Psoas muscle (tissue), 8 donors: Measurements from ENCODE around the gene CACNA2D1. TPM values are rescaled to one million over a fixed set of nuclear protein-coding genes. Genes with fewer than 3 reads are reported as not detected.

ENCODE experiments used
- ATAC-seq, 4 donors: fragments of 200-7000 bp; cut with Tn5 transposase; one replicate each; pipeline ENCODE4 v1.9.1; 2020; ENCODE audit warnings: moderate library complexity in 3 of 4, mild to moderate bottlenecking in 2 of 4
- DNase-seq, 2 donors: peaks; one replicate each; pipeline ENCODE4 v3.0.0-alpha.2; 2020
- H3K27ac ChIP-seq: fragments of 200-600 bp; one replicate; pipeline ENCODE4 v1.8.0; 2022
- H3K27me3 ChIP-seq, 3 donors: fragments of 200-600 bp in 1 of 3; one replicate each; pipeline versions ENCODE4 v1.6.1 to v1.8.0; 2013 to 2022; ENCODE audit warnings: low read length in 2 of 3, mild to moderate bottlenecking in 2 of 3, moderate library complexity in 1 of 3; ENCODE audit not compliant: insufficient read depth in 3 of 3
- H3K36me3 ChIP-seq, 2 donors: fragments of 200-600 bp in 1 of 2; one replicate each; pipeline versions ENCODE4 v1.6.1 to v1.8.0; 2013 to 2022; ENCODE audit warnings: low read depth in 1 of 2, mild to moderate bottlenecking in 1 of 2, moderate library complexity in 1 of 2; ENCODE audit not compliant: insufficient read depth in 1 of 2
- H3K4me1 ChIP-seq: fragments of 200-600 bp; one replicate; pipeline ENCODE4 v1.8.0; 2022
- H3K4me3 ChIP-seq: fragments of 200-600 bp; one replicate; pipeline ENCODE4 v1.8.0; 2022; ENCODE audit warnings: mild to moderate bottlenecking
- H3K9me3 ChIP-seq: fragments of 200-600 bp; one replicate; pipeline ENCODE4 v1.8.0; 2022
- CTCF ChIP-seq: fragments of 200-600 bp; IDR thresholded peaks from one replicate; pipeline ENCODE4 v1.8.0; 2022; ENCODE audit warnings: antibody characterized with exemption
- WGBS, 3 donors: extraction: QIAGEN DNeasy Blood & Tissue Kit; methylation state at CpG; one replicate each; pipeline versions ENCODE4 v1.1.6 to v1.1.7; 2013; 5-methylcytosine and 5-hydroxymethylcytosine counted together
- intact Hi-C, 2 donors: fragments of 100-400 bp; cut with DNase I; formaldehyde crosslinking; loops; one replicate each; pipeline versions ENCODE4 v1.11.0 to v1.14.2; 2022
- polyA plus RNA-seq, 3 donors: library from polyadenylated mRNA; stranded (reverse); fragments of 200-250 nt; gene quantifications; one replicate each; pipeline ENCODE4 v1.2.3, GENCODE V29; 2013
- total RNA-seq, 4 donors: library from RNA; stranded (reverse); fragmentation: NEBNext Ultra II Directional in 2 of 4; extraction: Animal tissue kit (Norgen Biotek cat#: 25700) in 2 of 4; gene quantifications; one replicate each; pipeline versions ENCODE4 v1.2.1 to v1.2.4, GENCODE V29; 2021 to 2023
- donor health status: healthy with polysubstance abuse.
- donor health status: DM: no; HTN: no; CAD: no; lungs with moderate emphysema.
- donor health status: Bipolar disorder and iron deficiency.
- donor health status: healthy.
- donor health status: DM: yes; HTN: yes; CAD: no.
- donor health status: DM: no; HTN: no; CAD: no.
- donor health status: DM: no; HTN: no; CAD: no.
- donor health status: DM: yes; HTN: yes; CAD: no.

CACNA2D1 gene
- total and polyA plus RNA-seq, 7 donors = 10.2 to 167 (median 97.5) TPM

- peaks cover 42% of the 10 kb centered on the region for H3K4me1 ChIP-seq
- H3K27ac ChIP-seq = peak overlapping the region; percentile 87
- DNase-seq (no peak), ATAC-seq (peak in 2 of 4 donors; percentile 29 to 44)
- no peaks in the 10 kb centered on the region for H3K36me3 ChIP-seq
- H3K27me3 ChIP-seq = no peaks in the 10 kb centered on the region
- intact Hi-C loops = no loop called here
- WGBS, 3 donors = 85 to 94% (median 94%) methylated on average over 1 of the region's 1 CpG
- H3K9me3 ChIP-seq = no peaks in the 10 kb centered on the region
- no peak for TF ChIP-seq CTCF
- H3K4me3 ChIP-seq = no peak overlapping the region
Observed at GRCh38 chr7:82405301-82405700, 38.3 kb downstream of the CACNA2D1 start.

GRCh38 chr7:82404652-82405051 is 38.9 kb downstream of the CACNA2D1 start:
- Histone ChIP-seq H3K4me3 (peak overlapping the region; percentile 35), H3K27ac (peak overlapping the region; percentile 87), H3K4me1 (peaks cover 36% of the 10 kb centered on the region), H3K36me3 (no peaks in the 10 kb centered on the region), H3K9me3 (no peaks in the 10 kb centered on the region), H3K27me3 (no peaks in the 10 kb centered on the region)
- no peak for TF ChIP-seq CTCF
- intact Hi-C loops = no loop called here
- ATAC-seq (peak; percentile 80 to 96 (median 86)), DNase-seq (no peak)
- 20 to 33% (median 24%) methylated on average over 2 of the region's 2 CpGs for WGBS, 3 donors

GRCh38 chr7:82404094-82404493 is 39.5 kb downstream of the CACNA2D1 start:
- H3K4me3 ChIP-seq = peak overlapping the region; percentile 35
- WGBS, 3 donors = 16 to 42% (median 27%) methylated on average over 5 of the region's 5 CpGs
- H3K36me3 ChIP-seq = no peaks in the 10 kb centered on the region
- intact Hi-C loops = no loop called here
- H3K4me1 ChIP-seq = peaks cover 32% of the 10 kb centered on the region
- H3K27ac ChIP-seq = peak overlapping the region; percentile 87
- no peak for DNase-seq
- TF ChIP-seq CTCF = no peak
- ATAC-seq = peak; percentile 43 to 75 (median 64)
- H3K9me3 ChIP-seq = no peaks in the 10 kb centered on the region
- H3K27me3 ChIP-seq = no peaks in the 10 kb centered on the region

- no peak for DNase-seq
Observed at GRCh38 chr7:82397879-82398524, 45.6 kb downstream of the CACNA2D1 start.

More at GRCh38 chr7:82397879-82398524, 45.6 kb downstream of the CACNA2D1 start:
- H3K4me3 ChIP-seq = no peak overlapping the region
- TF ChIP-seq CTCF = no peak
- no peaks in the 10 kb centered on the region for H3K9me3 ChIP-seq
- WGBS, 3 donors = 12 to 27% (median 24%) methylated on average over 1 of the region's 1 CpG
- intact Hi-C loops = no loop called here
- no peaks in the 10 kb centered on the region for H3K27me3 ChIP-seq
- peaks cover 48% of the 10 kb centered on the region for H3K4me1 ChIP-seq
- ATAC-seq = peak; percentile 69 to 77 (median 75)
- peak overlapping the region; percentile 67 for H3K27ac ChIP-seq
- no peaks in the 10 kb centered on the region for H3K36me3 ChIP-seq
